HG02943 (cell line): ENCODE measurements around the gene PLXNA2.

ENCODE experiments used
- ATAC-seq: cut with Tn5 transposase; IDR thresholded peaks from one replicate; pipeline ENCODE4 v1.9.1; 2021; ENCODE audit warnings: mild to moderate bottlenecking, low read depth, moderate library complexity; ENCODE audit not compliant: unreplicated experiment

The PLXNA2 gene

GRCh38 chr1:208243967-208244916 is at the start of gene PLXNA2:
TSS of gene PLXNA2 (minus strand) at chr1:208244384. CDS start at chr1:208217922, 26,462 bp downstream.
- no peak for ATAC-seq

GRCh38 chr1:208292908-208293307 is 48.7 kb upstream of the PLXNA2 start:
- ATAC-seq = no peak

- no peak for ATAC-seq
Measured at GRCh38 chr1:208291923-208292711, 47.9 kb upstream of the PLXNA2 start.

- ATAC-seq = no peak
Measured at GRCh38 chr1:208291129-208291528, 46.9 kb upstream of the PLXNA2 start.

GRCh38 chr1:208289716-208290115 is 45.5 kb upstream of the PLXNA2 start:
- no peak for ATAC-seq

GRCh38 chr1:208288495-208288894 is 44.3 kb upstream of the PLXNA2 start:
- ATAC-seq = no peak

- ATAC-seq = no peak
Measured at GRCh38 chr1:208280681-208281450, 36.7 kb upstream of the PLXNA2 start.

- ATAC-seq = no peak
Measured at GRCh38 chr1:208279826-208280588, 35.8 kb upstream of the PLXNA2 start.

- ATAC-seq = no peak
Measured at GRCh38 chr1:208278638-208279037, 34.5 kb upstream of the PLXNA2 start.

- no peak for ATAC-seq
Measured at GRCh38 chr1:208276757-208277435, 32.7 kb upstream of the PLXNA2 start.

GRCh38 chr1:208275083-208275482 is 30.9 kb upstream of the PLXNA2 start:
- ATAC-seq = no peak

GRCh38 chr1:208273386-208274017 is 29.3 kb upstream of the PLXNA2 start:
- no peak for ATAC-seq

- ATAC-seq = no peak
Measured at GRCh38 chr1:208272713-208273112, 28.5 kb upstream of the PLXNA2 start.

GRCh38 chr1:208272311-208272710 is 28.1 kb upstream of the PLXNA2 start:
- ATAC-seq = no peak

- ATAC-seq = no peak
Measured at GRCh38 chr1:208271236-208271635, 27.1 kb upstream of the PLXNA2 start.

- ATAC-seq = no peak
Measured at GRCh38 chr1:208270651-208271141, 26.5 kb upstream of the PLXNA2 start.

GRCh38 chr1:208269338-208269666 is 25.1 kb upstream of the PLXNA2 start:
- no peak for ATAC-seq

GRCh38 chr1:208268541-208269337 is 24.6 kb upstream of the PLXNA2 start:
- no peak for ATAC-seq
